Esophagus muscularis mucosa (tissue), 4 donors: Measurements from ENCODE around the gene MATN4. TPM values are rescaled to one million over a fixed set of nuclear protein-coding genes. Genes with fewer than 3 reads are reported as not detected.

Experiments used
- DNase-seq: peaks from one replicate; pipeline ENCODE4 v3.0.0-alpha.2; 2017; ENCODE audit errors: extremely low spot score
- H3K27ac ChIP-seq, 4 donors: fragments of 200-600 bp; sonication (generic); replicated peaks in 1 of 4; 1 replicate in 3 of 4; 2 replicates in 1 of 4; pipeline ENCODE4 v1.5.1; 2016 to 2019; ENCODE audit warnings: mild to moderate bottlenecking in 1 of 4
- H3K27me3 ChIP-seq, 4 donors: fragments of 200-600 bp; sonication (generic); one replicate each; pipeline versions ENCODE4 v1.5.1 to v1.6.0; 2016 to 2019
- H3K36me3 ChIP-seq, 4 donors: fragments of 200-600 bp; sonication (generic); one replicate each; pipeline ENCODE4 v1.5.1; 2016 to 2019
- H3K4me1 ChIP-seq, 4 donors: fragments of 200-600 bp; sonication (generic); one replicate each; pipeline ENCODE4 v1.5.1; 2016 to 2019
- H3K4me3 ChIP-seq, 4 donors: fragments of 200-600 bp; sonication (generic); 1 replicate in 2 of 4; 2 replicates in 2 of 4; pipeline ENCODE4 v1.5.1; 2016 to 2019; ENCODE audit warnings: mild to moderate bottlenecking in 4 of 4, moderate library complexity in 1 of 4
- H3K9me3 ChIP-seq, 4 donors: fragments of 200-600 bp; sonication (generic); 1 replicate in 3 of 4; 2 replicates in 1 of 4; pipeline ENCODE4 v1.5.1; 2016 to 2019
- CTCF ChIP-seq, 3 experiments: fragments of 200-600 bp in 2 of 3; fragments of 450-650 bp in 1 of 3; sonication (generic) in 2 of 3; IDR thresholded peaks; one replicate each; pipeline ENCODE4 v1.5.1; 2017 to 2019; ENCODE audit warnings: antibody characterized with exemption in 3 of 3, mild to moderate bottlenecking in 2 of 3, moderate library complexity in 1 of 3
- EP300 ChIP-seq: sonication (generic); formaldehyde crosslinking; IDR thresholded peaks from one replicate; pipeline ENCODE4 v1.6.1; 2017; ENCODE audit warnings: antibody characterized with exemption
- POLR2A ChIP-seq: fragments of 450-650 bp; IDR thresholded peaks from one replicate; pipeline ENCODE4 v1.6.1; 2017; ENCODE audit warnings: antibody characterized with exemption, moderate library complexity, mild to moderate bottlenecking, low read depth
- POLR2AphosphoS5 ChIP-seq, 2 donors: sonication (generic); formaldehyde crosslinking; IDR thresholded peaks; one replicate each; pipeline ENCODE4 v1.6.1; 2017; ENCODE audit warnings: antibody characterized with exemption in 2 of 2
- WGBS: methylation state at CpG from one replicate; pipeline ENCODE4 v1.1.5; 2018; 5-methylcytosine and 5-hydroxymethylcytosine counted together
- intact Hi-C: fragments of 100-400 bp; cut with DNase I; formaldehyde crosslinking; loops from one replicate; pipeline ENCODE4 v1.15.1; 2023
- total RNA-seq, 4 donors: library from RNA; depleted of rRNA; stranded (reverse); fragments of >200 nt; gene quantifications; one replicate each; pipeline versions ENCODE4 v1.1.0 to v1.2.1, GENCODE V29; 2016

MATN4 gene
- total RNA-seq, 4 donors from 2014 or later, result 0.17 to 0.33 TPM; not detected in 2

DNA sequence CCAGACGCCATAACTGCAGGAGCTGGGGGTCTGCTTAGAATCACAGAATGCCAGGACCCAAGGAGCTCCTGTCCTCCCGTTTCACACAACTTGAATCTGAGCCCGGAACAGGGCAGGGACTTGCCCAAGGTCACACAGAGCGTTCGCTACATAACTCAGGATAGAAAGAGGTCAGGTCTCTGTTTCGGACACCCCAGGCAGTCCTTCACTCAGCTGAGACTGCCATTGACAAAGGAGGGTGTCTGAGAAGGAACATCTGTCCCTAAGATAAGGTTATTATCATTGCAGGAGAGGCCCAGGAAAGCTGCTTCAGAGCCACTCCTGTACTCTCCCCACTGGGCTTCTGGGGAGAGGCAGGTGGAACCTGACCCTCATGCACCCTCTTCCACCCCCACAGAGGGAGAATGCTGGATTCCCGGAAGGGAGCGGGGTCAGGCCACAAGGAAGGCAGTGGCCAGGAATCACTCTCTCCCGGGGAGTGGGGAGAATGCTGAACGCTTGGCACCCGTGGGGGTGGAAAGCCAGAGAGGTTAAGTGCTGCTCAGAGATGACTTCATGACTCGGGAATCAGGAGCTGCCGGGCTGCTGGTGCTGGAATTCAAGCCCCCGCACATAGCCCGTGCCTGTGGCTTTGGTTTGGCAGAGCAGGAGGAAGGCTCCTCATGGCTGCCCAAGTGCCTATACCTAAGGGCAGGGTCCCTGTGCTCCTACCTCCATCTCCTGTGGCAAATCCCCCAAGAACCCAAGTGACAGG, 29.4 kb upstream of the MATN4 start:
- Histone ChIP-seq H3K4me1 (peaks cover 54 to 75% (median 69%) of the 10 kb centered on the region in 4 donors), H3K9me3 (no peaks in the 10 kb centered on the region), H3K27me3 (no peaks in the 10 kb centered on the region), H3K27ac (peak overlapping the region; percentile 93 to 97 (median 96)), H3K36me3 (peaks cover 6 to 44% (median 28%) of the 10 kb centered on the region in 4 donors), H3K4me3 (peak overlapping the region in 2 of 4 donors; percentile 5)
- intact Hi-C loops, result no loop called here
- TF ChIP-seq POLR2AphosphoS5 (IDR thresholded peaks at IDR 0.05) (peak; percentile 54 to 81), POLR2A (no peak), EP300 (peak; percentile 28)
- WGBS, result 49% methylated on average over 15 of the region's 15 CpGs
- no peak for DNase-seq

DNA sequence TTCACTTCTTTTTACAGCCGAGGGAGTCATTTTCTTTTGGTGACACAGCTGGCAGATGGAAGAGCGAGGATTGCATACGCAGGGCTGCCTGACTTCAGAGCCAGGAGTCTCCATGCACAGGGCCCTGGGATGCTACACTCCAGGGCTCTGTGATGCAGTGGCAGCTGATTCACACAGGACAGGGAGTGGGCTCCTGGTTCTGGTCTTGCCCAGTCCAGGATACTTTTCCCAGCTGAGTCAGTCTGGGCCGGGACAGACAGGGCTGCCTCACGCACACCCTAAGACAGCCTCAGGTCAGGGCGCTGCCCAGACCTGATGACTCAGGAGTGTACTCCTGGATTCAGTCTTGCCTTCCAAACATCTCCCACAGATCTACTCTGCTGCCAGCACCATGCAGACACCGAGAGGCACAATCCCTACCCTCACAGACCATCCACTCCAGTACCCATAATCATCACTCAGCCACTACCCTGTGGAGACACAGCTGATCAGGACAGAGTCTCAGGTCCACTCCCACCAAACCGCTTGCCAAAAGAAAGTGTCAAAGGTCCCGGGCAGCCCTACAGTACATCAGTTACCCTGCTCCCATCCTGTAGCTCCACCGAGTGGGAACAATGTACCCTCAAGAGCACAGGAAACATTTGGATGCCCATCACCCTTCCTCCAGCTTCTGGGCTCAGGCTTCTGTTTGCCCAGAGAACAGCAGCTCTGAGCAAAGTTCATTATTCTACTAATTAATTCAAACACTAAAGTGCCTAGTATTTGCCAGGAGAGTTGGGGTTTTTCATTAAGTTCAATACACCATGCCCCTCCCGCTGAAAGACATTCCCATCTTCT, 28.6 kb upstream of the MATN4 start:
- no peak overlapping the region for H3K4me3 ChIP-seq
- peaks cover 14 to 52% (median 36%) of the 10 kb centered on the region in 4 donors for H3K36me3 ChIP-seq
- WGBS, result 57% methylated on average over 10 of the region's 11 CpGs

DNA sequence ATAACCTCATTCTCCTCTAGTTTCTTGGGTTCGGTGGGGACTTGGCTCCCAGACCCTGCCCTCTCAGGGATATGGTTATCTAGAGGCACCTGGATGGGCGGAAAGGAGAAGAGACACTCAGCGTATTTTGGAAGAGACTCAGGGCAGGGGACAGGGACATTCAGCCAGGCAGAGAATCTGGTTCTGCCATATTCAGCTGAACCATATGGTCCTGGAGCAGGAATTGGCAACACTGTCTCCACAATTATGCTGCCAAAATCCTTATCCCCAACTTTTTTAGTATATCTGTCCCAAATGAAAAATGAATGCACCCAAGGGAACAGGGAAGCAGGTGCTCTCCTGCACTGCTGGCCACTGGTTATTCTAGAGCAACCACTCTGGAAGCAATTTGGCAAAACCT, 22.4 kb upstream of the MATN4 start:
- no peak for TF ChIP-seq POLR2A
- no peak for DNase-seq
- Histone ChIP-seq H3K27ac (no peak overlapping the region), H3K9me3 (no peaks in the 10 kb centered on the region), H3K27me3 (no peaks in the 10 kb centered on the region), H3K4me1 (peaks cover 0 to 16% (median 2%) of the 10 kb centered on the region in 4 donors), H3K4me3 (no peak overlapping the region), H3K36me3 (peaks cover 58 to 97% (median 90%) of the 10 kb centered on the region in 4 donors)
- intact Hi-C loops, result no loop called here
- WGBS, result 92% methylated on average over 3 of the region's 3 CpGs

More for the DNA sequence above, 28.6 kb upstream of the MATN4 start:
- intact Hi-C loops, result no loop called here
- Histone ChIP-seq H3K4me1 (peaks cover 46 to 67% (median 61%) of the 10 kb centered on the region in 4 donors), H3K27me3 (no peaks in the 10 kb centered on the region), H3K27ac (peak overlapping the region; percentile 93 to 97 (median 96)), H3K9me3 (no peaks in the 10 kb centered on the region)
- no peak for DNase-seq
- TF ChIP-seq POLR2A, result no peak
- peak in 1 of 3 experiments; percentile 7 for TF ChIP-seq CTCF (IDR thresholded peaks at IDR 0.05)
- peak; percentile 75 to 82 for TF ChIP-seq POLR2AphosphoS5 (IDR thresholded peaks at IDR 0.05)

- no peak for TF ChIP-seq POLR2AphosphoS5 (IDR thresholded peaks at IDR 0.05)
- no peak for TF ChIP-seq EP300
- TF ChIP-seq CTCF (IDR thresholded peaks at IDR 0.05), result no peak
- no peak for TF ChIP-seq POLR2A
- intact Hi-C loops, result no loop called here
- H3K4me1 ChIP-seq, result peaks cover 0 to 16% (median 0%) of the 10 kb centered on the region in 4 donors
- no peak for DNase-seq
- H3K9me3 ChIP-seq, result no peaks in the 10 kb centered on the region
- no peaks in the 10 kb centered on the region for H3K27me3 ChIP-seq
- H3K27ac ChIP-seq, result peak overlapping the region in 3 of 4 donors; percentile 4 to 51 (median 15)
- no peak overlapping the region for H3K4me3 ChIP-seq
- H3K36me3 ChIP-seq, result peaks cover 58 to 97% (median 90%) of the 10 kb centered on the region in 4 donors
- WGBS, result 72% methylated on average over 7 of the region's 7 CpGs
These were observed 21.6 kb upstream of the MATN4 start for GRCh38 chr20:45329497-45330319.

DNA sequence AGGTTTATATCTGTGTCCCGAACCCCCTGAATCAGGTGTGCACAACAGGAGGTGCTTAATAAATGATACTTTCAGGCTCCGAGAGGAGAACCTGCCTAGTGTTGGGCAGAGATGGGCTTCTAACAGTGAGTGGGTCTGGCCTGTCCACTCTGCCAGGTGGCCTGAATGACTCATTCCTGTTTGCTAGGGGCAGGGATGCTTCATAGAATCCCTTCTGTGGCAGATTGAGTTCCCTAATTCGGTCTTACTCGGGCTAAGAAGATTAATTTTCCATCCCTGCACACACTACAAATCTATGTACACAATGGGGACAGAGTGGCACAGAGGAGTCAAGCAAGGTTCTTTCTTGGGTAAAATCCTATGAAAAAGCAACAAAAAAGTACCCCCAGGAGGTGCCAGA, 20.4 kb upstream of the MATN4 start:
- no peak overlapping the region for H3K4me3 ChIP-seq
- peaks cover 0 to 16% (median 0%) of the 10 kb centered on the region in 4 donors for H3K4me1 ChIP-seq
- intact Hi-C loops, result no loop called here
- peaks cover 58 to 87% (median 85%) of the 10 kb centered on the region in 4 donors for H3K36me3 ChIP-seq
- WGBS, result 93% methylated on average over 4 of the region's 4 CpGs
- H3K9me3 ChIP-seq, result no peaks in the 10 kb centered on the region
- H3K27ac ChIP-seq, result peak overlapping the region in 3 of 4 donors; percentile 4 to 51 (median 23)
- no peaks in the 10 kb centered on the region for H3K27me3 ChIP-seq
- no peak for TF ChIP-seq CTCF (IDR thresholded peaks at IDR 0.05)
- no peak for TF ChIP-seq EP300
- TF ChIP-seq POLR2A, result no peak
- no peak for TF ChIP-seq POLR2AphosphoS5 (IDR thresholded peaks at IDR 0.05)
- no peak for DNase-seq
